HepG2 (cell line): ENCODE data around the gene P2RX3. TPM values are rescaled to one million over a fixed set of nuclear protein-coding genes. Genes with fewer than 3 reads are reported as not detected.

Experiments used
- ATAC-seq: fragments of 200-7000 bp; cut with Tn5 transposase; 3 replicates; pipeline ENCODE4 v1.9.1; 2020; ENCODE audit warnings: mild to moderate bottlenecking, moderate library complexity
- BruUV-seq: library from RNA; stranded (reverse); fragments of 400-500 nt; replicated peaks from 2 replicates; lab custom pipeline; 2021; lab: Mats Ljungman, UMichigan
- CTCF ChIA-PET: fragments of 300-600 bp; formaldehyde crosslinking; extraction: SDS; loops from one replicate; lab custom pipeline; 2021; ENCODE audit warnings: low total read pairs, inconsistent platforms, low intra/inter-chr PET ratio; lab: Yijun Ruan, JAX
- POLR2A ChIA-PET: fragments of 350-600 bp; sonication (Branson Sonifier 250); formaldehyde crosslinking; loops from one replicate; lab custom pipeline; 2020; ENCODE audit warnings: antibody characterized with exemption, inconsistent platforms; lab: Yijun Ruan, JAX
- DNase-seq: peaks from one replicate; pipeline ENCODE4 v3.0.0-alpha.2; 2015; ENCODE audit warnings: low spot score
- FAIRE-seq: peaks from 3 replicates; lab custom pipeline; 2011; peaks lifted over from hg19 to GRCh38; lab: Jason Lieb, UNC
- H2AFZ ChIP-seq: one replicate; pipeline ENCODE4 v1.6.1; 2011; ENCODE audit warnings: low read length, inconsistent platforms
- H3K27ac ChIP-seq: fragments of 300-600 bp; 3 replicates; pipeline ENCODE4 v1.8.0; 2011; ENCODE audit warnings: mixed run types, mild to moderate bottlenecking, mixed read lengths, low read length, inconsistent platforms; ENCODE audit not compliant: insufficient read depth; ENCODE audit errors: extremely low read length
- H3K27me3 ChIP-seq, 2 experiments: fragments of 200-600 bp in 1 of 2; 2 replicates in 1 of 2; 3 replicates in 1 of 2; pipeline versions ENCODE4 v1.6.0 to v1.8.0; 2011; ENCODE audit warnings: low read length in 2 of 2, mild to moderate bottlenecking in 2 of 2, moderate library complexity in 2 of 2, inconsistent platforms in 1 of 2; ENCODE audit not compliant: insufficient read depth in 2 of 2, control insufficient read depth in 1 of 2
- H3K36me3 ChIP-seq, 2 experiments: fragments of 200-600 bp in 1 of 2; replicated peaks in 1 of 2; 2 replicates in 1 of 2; 3 replicates in 1 of 2; pipeline versions ENCODE4 v1.5.1 to v1.8.0; 2011; ENCODE audit warnings: low read length in 2 of 2, inconsistent platforms in 1 of 2; ENCODE audit not compliant: insufficient read depth in 2 of 2, control insufficient read depth in 1 of 2
- H3K4me1 ChIP-seq: 2 replicates; pipeline ENCODE4 v1.5.1; 2012; ENCODE audit warnings: low read length, inconsistent platforms; ENCODE audit not compliant: insufficient read depth
- H3K4me2 ChIP-seq: 2 replicates; pipeline ENCODE4 v1.6.0; 2011; ENCODE audit warnings: low read depth, low read length, inconsistent platforms
- H3K4me3 ChIP-seq, 3 experiments: fragments of 200-600 bp in 1 of 3; sonication (generic), shearing (Covaris generic) in 1 of 3; replicated peaks in 1 of 3; 2 replicates each; pipeline ENCODE4 v1.5.1; 2011 to 2016; ENCODE audit warnings: low read length in 3 of 3, inconsistent platforms in 2 of 3, low read depth in 2 of 3, mild to moderate bottlenecking in 2 of 3, control low read depth in 1 of 3, mixed read lengths in 1 of 3; ENCODE audit not compliant: insufficient read depth in 1 of 3
- H3K79me2 ChIP-seq: one replicate; pipeline ENCODE4 v1.6.1; 2011; ENCODE audit warnings: low read length, inconsistent platforms; ENCODE audit not compliant: insufficient read depth
- H3K9ac ChIP-seq: 2 replicates; pipeline ENCODE4 v1.6.0; 2011; ENCODE audit warnings: mild to moderate bottlenecking, low read depth, low read length, inconsistent platforms; ENCODE audit not compliant: insufficient read depth
- H3K9me3 ChIP-seq: 2 replicates; pipeline ENCODE4 v1.5.1; 2012; ENCODE audit warnings: mild to moderate bottlenecking, low read length
- H4K20me1 ChIP-seq: 2 replicates; pipeline ENCODE4 v1.6.0; 2011; ENCODE audit warnings: inconsistent platforms, mild to moderate bottlenecking, low read length, moderate library complexity; ENCODE audit not compliant: insufficient read depth
- GABPB1 ChIP-seq: IDR thresholded peaks from 2 replicates; pipeline ENCODE4 v1.6.1; 2016; ENCODE audit warnings: mild to moderate bottlenecking, missing genetic modification reagents, moderate library complexity, missing compliant biosample characterization
- GATA4 ChIP-seq: sonication (generic); IDR thresholded peaks from 2 replicates; pipeline ENCODE4 v1.6.1; 2016; ENCODE audit warnings: antibody characterized with exemption, low read depth, borderline replicate concordance
- HHEX ChIP-seq: IDR thresholded peaks from 2 replicates; pipeline ENCODE4 v1.6.1; 2016; ENCODE audit warnings: control low read depth
- HOXA3 ChIP-seq: sonication (generic); formaldehyde crosslinking; IDR thresholded peaks from 2 replicates; pipeline ENCODE4 v1.5.0; 2020; ENCODE audit warnings: missing genetic modification reagents
- HOXD1 ChIP-seq: sonication (generic); formaldehyde crosslinking; IDR thresholded peaks from 2 replicates; pipeline ENCODE4 v1.5.0; 2020; ENCODE audit warnings: missing genetic modification reagents
- KDM4B ChIP-seq: sonication (generic); formaldehyde crosslinking; IDR thresholded peaks from 2 replicates; pipeline ENCODE4 v1.4.0; 2020; ENCODE audit warnings: missing genetic modification reagents
- PHF21A ChIP-seq: sonication (generic); formaldehyde crosslinking; IDR thresholded peaks from 2 replicates; pipeline ENCODE4 v1.5.0; 2020; ENCODE audit warnings: mild to moderate bottlenecking, missing genetic modification reagents
- PLRG1 ChIP-seq: fragments of 450-650 bp; conservative IDR thresholded peaks from 2 replicates; pipeline ENCODE4 v1.6.1; 2016
- PRDM4 ChIP-seq: sonication (generic); formaldehyde crosslinking; IDR thresholded peaks from 2 replicates; pipeline ENCODE4 v1.9.0; 2021; ENCODE audit warnings: missing genetic modification reagents, borderline replicate concordance
- RBM39 ChIP-seq: fragments of 200-400 bp; formaldehyde crosslinking; IDR thresholded peaks from one replicate; pipeline ENCODE4 v1.6.1; 2018; ENCODE audit warnings: antibody characterized with exemption, mild to moderate bottlenecking, low read depth, low read length; ENCODE audit not compliant: poor library complexity, severe bottlenecking
- SMARCE1 ChIP-seq: fragments of 450-650 bp; IDR thresholded peaks from 2 replicates; pipeline ENCODE4 v1.6.1; 2017; ENCODE audit warnings: borderline replicate concordance
- U2AF1 ChIP-seq: fragments of 200-400 bp; formaldehyde crosslinking; optimal IDR thresholded peaks from 2 replicates; pipeline ENCODE3; 2017; ENCODE audit warnings: mild to moderate bottlenecking, low read depth, low read length
- ZFY ChIP-seq: sonication (generic); formaldehyde crosslinking; IDR thresholded peaks from 2 replicates; pipeline ENCODE4 v1.4.0; 2020; ENCODE audit warnings: missing genetic modification reagents
- ZNF30 ChIP-seq: sonication (generic); formaldehyde crosslinking; IDR thresholded peaks from 2 replicates; pipeline ENCODE4 v1.5.0; 2020; ENCODE audit warnings: mild to moderate bottlenecking, missing genetic modification reagents
- WGBS: methylation state at CpG from one replicate; pipeline ENCODE4 v1.1.6; 2017; ENCODE audit warnings: low lambda C conversion rate; 5-methylcytosine and 5-hydroxymethylcytosine counted together
- in situ Hi-C: cut with HindIII; loops from 2 replicates; pipeline ENCODE4 v1.10.0; 2017; ENCODE audit warnings: low pct_unique_long_range_greater_than_20kb; ENCODE audit not compliant: extremely low pct_ligation_motif_present
- intact Hi-C: fragments of 100-400 bp; cut with micrococcal nuclease; formaldehyde crosslinking; loops from one replicate; pipeline ENCODE4 v1.10.0; 2022; ENCODE audit not compliant: unreplicated experiment
- polyA plus RNA-seq, 8 experiments: library from polyadenylated mRNA; depleted of rRNA in 3 of 8; stranded (reverse) in 7 of 8; unstranded in 1 of 8; fragments of >200 nt; fragmentation: Illumina TruSeq in 4 of 8; extraction: Trizol in 4 of 8; gene quantifications; 2 replicates each; pipeline versions ENCODE4 v1.2.1 to v1.2.3, GENCODE V29; 2011 to 2016; ENCODE audit warnings: low read depth in 4 of 8, missing spikeins in 1 of 8, mixed read lengths in 1 of 8; ENCODE audit not compliant: insufficient read depth in 1 of 8
- total RNA-seq, 5 experiments: library from RNA; depleted of rRNA; stranded (reverse); fragments of >200 nt; fragmentation: Illumina TruSeq; extraction: Trizol; gene quantifications; 2 replicates each; pipeline ENCODE4 v1.2.3, GENCODE V29; 2016; ENCODE audit warnings: low read depth in 1 of 5
- TF ChIP-seq, protein P1 (sequence below), 2 experiments: sonication (generic) in 1 of 2; formaldehyde crosslinking in 1 of 2; IDR thresholded peaks; 2 replicates each; pipeline versions ENCODE4 v1.6.1 to v1.9.0; 2014 to 2022; ENCODE audit warnings: antibody characterized with exemption in 1 of 2, borderline replicate concordance in 1 of 2, inconsistent platforms in 1 of 2, low read depth in 1 of 2, missing genetic modification reagents in 1 of 2
- TF ChIP-seq, protein P2 (sequence below): sonication (generic); formaldehyde crosslinking; IDR thresholded peaks from 2 replicates; pipeline ENCODE4 v1.8.1; 2023; ENCODE audit warnings: mild to moderate bottlenecking, inconsistent platforms, moderate library complexity, missing genetic modification reagents, borderline replicate concordance

P2RX3 gene
- total and polyA plus RNA-seq, 2 of the 13 experiments (the other 11 are each of a cell fraction or from before 2014, with no cell fraction given) = 0.08 TPM; not detected in 1

GRCh38 chr11:57307666-57308270 lies 30.4 kb upstream of the P2RX3 start:
- ATAC-seq (no peak), FAIRE-seq (no peak), DNase-seq (no peak)
- peaks cover 87% of the 10 kb centered on the region for H3K4me1 ChIP-seq
- ChIA-PET CTCF (no interaction called here), POLR2A (interaction anchor here (1.3 to 2.8 kb wide), 2 partner anchors 12 to 14 kb away, joined by 3 to 11 read pairs; no protein-coding TSS in a partner anchor)
- intact Hi-C loops (no loop called here), in situ Hi-C loops (no loop called here)
- no peaks in the 10 kb centered on the region for H3K27me3 ChIP-seq
- BruUV-seq = no TSS peak
- H3K4me2 ChIP-seq = peak overlapping the region; percentile 59
- no peak overlapping the region for H2AFZ ChIP-seq
- H3K9ac ChIP-seq = no peak overlapping the region
- no peak overlapping the region for H3K27ac ChIP-seq
- H3K36me3 ChIP-seq = peaks cover 6 to 16% of the 10 kb centered on the region in 2 experiments; a peak in 4 of 5 replicates
- no peaks in the 10 kb centered on the region for H4K20me1 ChIP-seq
- 70% methylated on average over 6 of the region's 7 CpGs for WGBS
- peaks cover 6% of the 10 kb centered on the region for H3K79me2 ChIP-seq
- H3K9me3 ChIP-seq = no peaks in the 10 kb centered on the region
- H3K4me3 ChIP-seq = no peak overlapping the region
- no peak for TF ChIP-seq SMARCE1
- TF ChIP-seq, protein P1, sequence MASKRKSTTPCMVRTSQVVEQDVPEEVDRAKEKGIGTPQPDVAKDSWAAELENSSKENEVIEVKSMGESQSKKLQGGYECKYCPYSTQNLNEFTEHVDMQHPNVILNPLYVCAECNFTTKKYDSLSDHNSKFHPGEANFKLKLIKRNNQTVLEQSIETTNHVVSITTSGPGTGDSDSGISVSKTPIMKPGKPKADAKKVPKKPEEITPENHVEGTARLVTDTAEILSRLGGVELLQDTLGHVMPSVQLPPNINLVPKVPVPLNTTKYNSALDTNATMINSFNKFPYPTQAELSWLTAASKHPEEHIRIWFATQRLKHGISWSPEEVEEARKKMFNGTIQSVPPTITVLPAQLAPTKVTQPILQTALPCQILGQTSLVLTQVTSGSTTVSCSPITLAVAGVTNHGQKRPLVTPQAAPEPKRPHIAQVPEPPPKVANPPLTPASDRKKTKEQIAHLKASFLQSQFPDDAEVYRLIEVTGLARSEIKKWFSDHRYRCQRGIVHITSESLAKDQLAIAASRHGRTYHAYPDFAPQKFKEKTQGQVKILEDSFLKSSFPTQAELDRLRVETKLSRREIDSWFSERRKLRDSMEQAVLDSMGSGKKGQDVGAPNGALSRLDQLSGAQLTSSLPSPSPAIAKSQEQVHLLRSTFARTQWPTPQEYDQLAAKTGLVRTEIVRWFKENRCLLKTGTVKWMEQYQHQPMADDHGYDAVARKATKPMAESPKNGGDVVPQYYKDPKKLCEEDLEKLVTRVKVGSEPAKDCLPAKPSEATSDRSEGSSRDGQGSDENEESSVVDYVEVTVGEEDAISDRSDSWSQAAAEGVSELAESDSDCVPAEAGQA (IDR thresholded peaks at IDR 0.05; ENCODE audit: low read depth) = no peak
- TF ChIP-seq, protein P1 (CRISPR knock-in tag; IDR thresholded peaks at IDR 0.05; ENCODE audit: borderline replicate concordance) = no peak
- TF ChIP-seq HHEX (CRISPR knock-in tag) = no peak
- TF ChIP-seq ZNF30 (CRISPR knock-in tag) = no peak
- no peak for TF ChIP-seq PLRG1
- TF ChIP-seq PRDM4 (CRISPR knock-in tag) = no peak
- TF ChIP-seq GATA4 = no peak
- TF ChIP-seq ZFY (CRISPR knock-in tag) = no peak
- no peak for TF ChIP-seq U2AF1
- TF ChIP-seq HOXD1 (CRISPR knock-in tag) = no peak
- no peak for TF ChIP-seq GABPB1 (CRISPR knock-in tag)
- no peak for TF ChIP-seq PHF21A (CRISPR knock-in tag)
- TF ChIP-seq KDM4B = no peak
- TF ChIP-seq RBM39 = no peak
- no peak for TF ChIP-seq HOXA3 (CRISPR knock-in tag)
- TF ChIP-seq, protein P2, sequence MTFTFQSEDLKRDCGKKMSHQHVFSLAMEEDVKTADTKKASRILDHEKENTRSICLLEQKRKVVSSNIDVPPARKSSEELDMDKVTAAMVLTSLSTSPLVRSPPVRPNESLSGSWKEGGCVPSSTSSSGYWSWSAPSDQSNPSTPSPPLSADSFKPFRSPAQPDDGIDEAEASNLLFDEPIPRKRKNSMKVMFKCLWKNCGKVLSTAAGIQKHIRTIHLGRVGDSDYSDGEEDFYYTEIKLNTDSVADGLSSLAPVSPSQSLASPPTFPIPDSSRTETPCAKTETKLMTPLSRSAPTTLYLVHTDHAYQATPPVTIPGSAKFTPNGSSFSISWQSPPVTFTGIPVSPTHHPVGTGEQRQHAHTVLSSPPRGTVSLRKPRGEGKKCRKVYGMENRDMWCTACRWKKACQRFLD (CRISPR knock-in tag) = no peak
